Choroid plexus epithelial cell (primary cell): ENCODE results near the gene BLTP3B.

ENCODE experiments used
- DNase-seq: peaks from one replicate; pipeline ENCODE4 v3.0.0-alpha.2; 2010; ENCODE audit warnings: low read depth
- H3K4me3 ChIP-seq: 2 replicates; pipeline ENCODE4 v1.5.1; 2011; ENCODE audit warnings: low read depth, mild to moderate bottlenecking, control low read depth, low read length, moderate library complexity
- CTCF ChIP-seq: conservative IDR thresholded peaks from 2 replicates; pipeline ENCODE4 v1.5.1; 2011; ENCODE audit warnings: low read depth, mild to moderate bottlenecking, control low read depth, inconsistent platforms, low read length, moderate library complexity

Gene BLTP3B

GRCh38 chr12:100128512-100128908 is 14.2 kb downstream of the BLTP3B start:
- no peak overlapping the region for H3K4me3 ChIP-seq
- TF ChIP-seq CTCF, result peak; percentile 67
- DNase-seq, result peak; percentile 65

DNA sequence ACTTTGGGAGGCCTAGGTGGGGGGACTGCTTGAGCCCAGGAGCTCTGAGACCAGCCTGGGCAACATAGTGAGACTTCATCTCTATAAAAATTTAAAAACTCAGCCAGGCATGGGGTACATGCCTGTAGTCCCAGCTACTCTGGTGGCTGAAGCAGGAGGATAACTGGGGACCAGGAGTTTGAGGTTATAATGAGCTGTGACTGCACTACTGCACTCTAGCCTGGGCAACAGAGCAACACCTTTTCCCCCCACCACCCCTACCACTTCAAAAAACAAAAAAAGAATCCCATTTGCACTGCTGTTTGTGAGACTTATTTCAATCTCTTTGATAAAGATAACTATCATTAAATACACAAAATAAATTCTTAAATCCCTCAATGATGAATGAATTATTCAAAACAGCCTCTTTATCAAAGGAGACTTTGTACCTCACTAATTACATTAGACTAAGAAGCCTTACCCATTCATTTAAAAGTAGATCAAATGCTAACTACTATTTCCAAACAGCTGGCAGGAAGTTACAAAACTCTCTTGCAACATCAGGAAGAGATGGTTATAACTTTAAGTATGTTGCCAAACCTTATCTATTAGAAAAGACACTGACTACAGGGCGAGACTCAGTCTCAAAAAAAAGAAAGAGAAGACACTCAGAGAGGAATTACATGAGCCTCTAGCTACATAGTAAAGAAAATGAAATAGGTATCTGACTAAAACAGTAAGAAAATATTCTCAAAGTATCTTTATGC is 14.7 kb downstream of the BLTP3B start:
- H3K4me3 ChIP-seq, result no peak overlapping the region
- peak; percentile 82 for DNase-seq

GRCh38 chr12:100123316-100124095 is 19.2 kb downstream of the BLTP3B start:
- no peak for TF ChIP-seq CTCF
- no peak overlapping the region for H3K4me3 ChIP-seq
- no peak for DNase-seq

More for the DNA sequence above, 14.7 kb downstream of the BLTP3B start:
- TF ChIP-seq CTCF, result no peak

GRCh38 chr12:100120355-100120754 is 22.3 kb downstream of the BLTP3B start:
- no peak for TF ChIP-seq CTCF
- no peak for DNase-seq
- H3K4me3 ChIP-seq, result no peak overlapping the region

- TF ChIP-seq CTCF, result no peak
- DNase-seq, result no peak
- H3K4me3 ChIP-seq, result no peak overlapping the region
Observed at GRCh38 chr12:100115291-100115690, 27.4 kb downstream of the BLTP3B start.

- TF ChIP-seq CTCF, result no peak
- no peak overlapping the region for H3K4me3 ChIP-seq
- DNase-seq, result no peak
Observed at GRCh38 chr12:100114574-100114973, 28.1 kb downstream of the BLTP3B start.

DNA sequence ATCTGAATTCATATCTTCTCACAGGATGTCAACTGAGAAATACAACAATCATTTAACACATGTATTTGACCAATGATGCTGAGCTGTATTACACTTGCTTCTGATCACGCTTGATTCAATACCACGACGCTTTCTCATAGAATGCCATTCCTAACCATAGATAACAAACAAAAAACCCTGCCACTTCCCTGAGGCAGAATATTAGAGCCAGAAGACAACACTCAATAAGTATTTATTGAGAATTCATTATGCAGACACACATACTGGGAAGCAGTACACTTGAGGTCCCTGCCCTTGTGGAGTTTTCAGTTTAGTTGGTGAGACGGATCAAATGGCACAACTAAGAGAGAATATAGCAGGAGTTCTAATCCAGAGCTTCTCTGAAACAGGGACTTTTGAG is 32.4 kb downstream of the BLTP3B start:
- H3K4me3 ChIP-seq, result no peak overlapping the region
- no peak for TF ChIP-seq CTCF
- DNase-seq, result no peak
